KMS-11 (cell line): ENCODE results near the gene RIC8B.

Source experiments
- H2AFZ ChIP-seq: fragments of 200-600 bp; sonication (generic); 2 replicates; pipeline ENCODE4 v1.6.1; 2016; ENCODE audit warnings: antibody characterized with exemption, mixed run types, low read depth
- H3K27ac ChIP-seq: fragments of 200-600 bp; sonication (generic); 2 replicates; pipeline ENCODE4 v1.6.1; 2016; ENCODE audit warnings: mild to moderate bottlenecking, mixed run types
- H3K27me3 ChIP-seq: fragments of 200-600 bp; sonication (generic); 2 replicates; pipeline ENCODE4 v1.6.1; 2017; ENCODE audit warnings: mild to moderate bottlenecking, low read depth, mixed run types, moderate library complexity; ENCODE audit not compliant: insufficient read depth
- H3K36me3 ChIP-seq: fragments of 200-600 bp; sonication (generic); 2 replicates; pipeline ENCODE4 v1.6.1; 2017; ENCODE audit warnings: mild to moderate bottlenecking, mixed run types; ENCODE audit not compliant: insufficient read depth
- H3K4me1 ChIP-seq: fragments of 200-600 bp; sonication (generic); 2 replicates; pipeline ENCODE4 v1.6.1; 2016; ENCODE audit warnings: mild to moderate bottlenecking, low read depth, mixed run types; ENCODE audit not compliant: poor library complexity, severe bottlenecking
- H3K4me2 ChIP-seq: fragments of 200-600 bp; sonication (generic); 2 replicates; pipeline ENCODE4 v1.7.0; 2016; ENCODE audit warnings: mild to moderate bottlenecking, mixed run types
- H3K4me3 ChIP-seq: fragments of 200-600 bp; sonication (generic); IDR thresholded peaks from 2 replicates; pipeline ENCODE4 v1.6.1; 2017; ENCODE audit warnings: low read depth, low read length, mixed read lengths; ENCODE audit not compliant: insufficient read depth
- H3K79me2 ChIP-seq: fragments of 200-600 bp; sonication (generic); 2 replicates; pipeline ENCODE4 v1.6.1; 2016; ENCODE audit warnings: low read depth, mixed run types; ENCODE audit not compliant: insufficient read depth
- H3K9ac ChIP-seq: fragments of 200-600 bp; sonication (generic); 2 replicates; pipeline ENCODE4 v1.6.1; 2016; ENCODE audit warnings: mild to moderate bottlenecking, mixed run types
- H4K20me1 ChIP-seq: fragments of 200-600 bp; sonication (generic); 2 replicates; pipeline ENCODE4 v1.6.1; 2016; ENCODE audit warnings: mild to moderate bottlenecking, mixed run types; ENCODE audit not compliant: insufficient read depth
- CTCF ChIP-seq: fragments of 200-600 bp; sonication (generic); conservative IDR thresholded peaks from 2 replicates; pipeline ENCODE4 v1.6.1; 2017; ENCODE audit warnings: low read depth, mild to moderate bottlenecking, antibody characterized with exemption, low read length, moderate library complexity, mixed read lengths

Gene RIC8B

GRCh38 chr12:106847861-106848260, 73.4 kb downstream of the RIC8B start:
- Histone ChIP-seq H3K4me3 (no peak overlapping the region), H2AFZ (no peak overlapping the region), H3K4me2 (no peak overlapping the region), H3K4me1 (no peaks in the 10 kb centered on the region), H3K36me3 (no peaks in the 10 kb centered on the region), H3K79me2 (no peaks in the 10 kb centered on the region), H3K27ac (no peak overlapping the region), H3K27me3 (no peaks in the 10 kb centered on the region), H4K20me1 (no peaks in the 10 kb centered on the region), H3K9ac (no peak overlapping the region)
- no peak for TF ChIP-seq CTCF

GRCh38 chr12:106851306-106851705, 76.8 kb downstream of the RIC8B start:
- Histone ChIP-seq H3K4me3 (no peak overlapping the region), H3K27me3 (no peaks in the 10 kb centered on the region), H3K79me2 (no peaks in the 10 kb centered on the region), H3K36me3 (no peaks in the 10 kb centered on the region), H4K20me1 (no peaks in the 10 kb centered on the region), H2AFZ (no peak overlapping the region), H3K4me1 (no peaks in the 10 kb centered on the region), H3K4me2 (no peak overlapping the region), H3K27ac (no peak overlapping the region), H3K9ac (no peak overlapping the region)
- no peak for TF ChIP-seq CTCF

DNA sequence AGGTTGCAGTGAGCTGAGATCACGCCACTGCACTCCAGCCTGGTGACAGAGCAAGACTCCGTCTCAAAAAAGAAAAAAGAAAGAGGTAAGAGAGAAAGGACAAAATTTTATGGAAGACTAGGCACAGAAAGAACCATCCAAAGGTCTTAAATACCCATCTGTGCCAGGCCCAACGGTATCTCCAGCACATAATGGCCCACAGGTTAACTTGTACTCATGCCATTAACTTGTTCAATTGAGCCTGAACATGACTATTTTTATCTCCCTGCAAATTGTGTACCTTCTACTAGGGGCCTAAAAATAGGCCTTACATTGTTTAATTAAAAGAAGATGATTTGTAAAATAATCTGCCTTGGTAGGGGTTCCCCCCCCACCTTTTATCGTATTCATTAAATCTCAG, 80.2 kb downstream of the RIC8B start:
- H4K20me1 ChIP-seq, result no peaks in the 10 kb centered on the region
- H3K4me1 ChIP-seq, result no peaks in the 10 kb centered on the region
- no peak overlapping the region for H3K27ac ChIP-seq
- H3K79me2 ChIP-seq, result no peaks in the 10 kb centered on the region
- H3K4me3 ChIP-seq, result no peak overlapping the region
- H2AFZ ChIP-seq, result no peak overlapping the region
- no peak for TF ChIP-seq CTCF
- no peaks in the 10 kb centered on the region for H3K27me3 ChIP-seq
- no peak overlapping the region for H3K4me2 ChIP-seq
- H3K36me3 ChIP-seq, result no peaks in the 10 kb centered on the region
- no peak overlapping the region for H3K9ac ChIP-seq

DNA sequence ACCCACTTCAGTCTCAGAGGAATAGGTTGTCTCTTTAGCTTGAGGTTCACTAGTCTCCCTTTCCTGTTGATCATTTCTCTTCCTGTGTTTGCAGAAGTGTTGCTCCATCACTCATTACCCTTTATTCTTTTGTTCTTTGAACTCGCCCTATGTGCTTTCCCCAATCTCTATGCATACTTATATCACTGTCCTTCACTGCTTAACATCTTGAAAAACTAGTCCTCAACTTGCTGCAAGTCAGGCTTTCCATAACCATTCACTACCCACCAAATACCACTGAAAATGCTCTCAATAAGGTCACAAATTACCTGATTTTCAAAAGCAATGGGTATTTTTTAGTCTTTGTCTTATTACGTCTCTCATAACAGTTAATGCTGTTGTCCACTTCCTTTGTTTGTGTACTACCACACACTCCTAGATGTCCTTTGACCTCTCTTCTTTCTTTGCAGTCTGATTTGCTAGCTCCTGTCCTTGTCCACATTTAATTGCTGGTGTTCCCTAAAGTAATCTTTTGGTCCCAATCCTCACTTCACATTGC, 80.8 kb downstream of the RIC8B start:
- Histone ChIP-seq H3K4me1 (no peaks in the 10 kb centered on the region), H2AFZ (no peak overlapping the region), H4K20me1 (no peaks in the 10 kb centered on the region), H3K36me3 (no peaks in the 10 kb centered on the region), H3K27me3 (no peaks in the 10 kb centered on the region), H3K9ac (no peak overlapping the region), H3K79me2 (no peaks in the 10 kb centered on the region), H3K27ac (no peak overlapping the region), H3K4me2 (no peak overlapping the region), H3K4me3 (no peak overlapping the region)
- no peak for TF ChIP-seq CTCF
